HG03097 (cell line): ENCODE results near the gene OTX2.

Source experiments
- ATAC-seq: cut with Tn5 transposase; IDR thresholded peaks from one replicate; pipeline ENCODE4 v1.9.1; 2021; ENCODE audit not compliant: unreplicated experiment, low FRiP score

Gene OTX2

GRCh38 chr14:56812364-56813141, 2.3 kb upstream of the OTX2 start:
- no peak for ATAC-seq

- ATAC-seq = no peak
These were observed 1.5 kb upstream of the OTX2 start for GRCh38 chr14:56811593-56812363.

DNA sequence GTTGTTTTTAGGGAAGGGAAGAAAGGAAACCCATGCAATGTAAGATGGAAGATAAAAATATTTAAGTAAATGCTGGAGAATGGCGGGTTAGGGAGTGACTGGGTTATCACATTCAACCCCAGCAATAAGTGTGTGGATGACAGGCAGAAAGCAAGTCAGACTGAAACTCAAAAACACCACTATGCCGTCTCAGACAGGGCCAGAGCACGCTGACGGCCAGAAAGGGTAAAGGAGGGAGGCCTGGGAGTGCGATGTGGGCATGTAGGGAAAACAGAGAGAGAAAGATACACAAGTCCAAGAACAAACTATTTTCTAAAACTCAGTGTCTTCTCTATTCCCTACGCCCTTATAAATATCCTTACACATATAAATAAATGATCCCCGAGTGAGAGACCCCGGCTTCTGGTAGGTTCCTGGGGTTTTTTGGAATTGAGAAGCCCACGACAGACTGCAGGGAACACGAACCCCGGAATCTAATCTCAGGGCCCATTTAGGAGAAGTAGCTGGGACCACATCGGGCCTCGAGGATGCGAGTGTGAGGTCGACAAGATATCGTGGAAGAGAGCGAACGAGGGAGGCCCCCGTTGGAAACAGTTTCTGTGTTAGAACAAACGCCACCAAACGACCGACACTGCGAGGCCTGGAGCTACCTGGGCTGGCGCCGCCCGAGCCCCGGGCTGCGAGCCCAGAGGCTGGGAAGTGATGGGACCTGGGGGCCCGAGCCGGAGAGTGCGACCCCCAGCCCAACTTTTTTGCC, 735 bp upstream of the OTX2 start:
- ATAC-seq = no peak

DNA sequence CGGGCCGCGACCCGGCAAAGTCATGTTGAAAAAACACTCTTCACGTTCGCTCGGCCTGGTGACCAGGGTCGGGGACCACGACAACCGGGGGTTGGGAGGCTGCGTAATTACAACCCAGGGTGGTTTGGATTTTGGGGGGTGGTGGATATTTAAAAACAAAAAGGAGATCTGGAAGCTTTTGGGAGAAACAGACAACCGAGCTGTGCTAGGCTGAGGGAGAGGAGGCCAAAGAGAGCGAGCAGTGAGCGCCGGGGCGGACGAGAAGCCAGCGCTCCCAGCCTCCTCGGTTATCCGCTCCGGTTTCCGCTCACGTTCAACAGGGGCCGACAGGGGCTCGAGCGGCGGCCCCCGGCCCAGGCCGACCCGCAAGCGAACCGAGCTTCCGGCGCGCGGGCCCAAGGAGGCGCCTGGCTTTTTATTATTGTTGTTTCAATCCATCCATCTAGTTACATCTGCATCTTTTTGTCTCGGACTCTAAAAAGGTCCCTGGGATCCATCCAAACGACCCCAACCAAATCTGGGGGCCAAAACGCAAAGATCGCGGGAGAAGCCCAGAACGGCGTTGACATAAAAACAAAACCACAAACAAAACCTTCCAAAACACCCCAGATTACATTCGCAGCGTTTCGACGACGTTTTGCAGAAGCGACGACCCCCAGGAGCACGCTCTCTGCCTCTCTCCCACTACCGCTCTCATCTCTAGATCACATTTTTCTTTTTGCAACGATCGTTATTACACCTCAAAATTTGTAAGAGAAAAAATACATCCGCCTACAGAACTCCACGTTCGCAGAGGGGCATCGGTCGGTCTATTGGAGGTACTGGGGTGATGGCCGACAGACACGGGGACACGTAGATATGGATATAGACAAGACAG, 771 bp downstream of the OTX2 start:
- no peak for ATAC-seq

- ATAC-seq = no peak
These were observed 1.7 kb downstream of the OTX2 start for GRCh38 chr14:56808383-56809269.

GRCh38 chr14:56808110-56808382, 2.2 kb downstream of the OTX2 start:
- no peak for ATAC-seq

DNA sequence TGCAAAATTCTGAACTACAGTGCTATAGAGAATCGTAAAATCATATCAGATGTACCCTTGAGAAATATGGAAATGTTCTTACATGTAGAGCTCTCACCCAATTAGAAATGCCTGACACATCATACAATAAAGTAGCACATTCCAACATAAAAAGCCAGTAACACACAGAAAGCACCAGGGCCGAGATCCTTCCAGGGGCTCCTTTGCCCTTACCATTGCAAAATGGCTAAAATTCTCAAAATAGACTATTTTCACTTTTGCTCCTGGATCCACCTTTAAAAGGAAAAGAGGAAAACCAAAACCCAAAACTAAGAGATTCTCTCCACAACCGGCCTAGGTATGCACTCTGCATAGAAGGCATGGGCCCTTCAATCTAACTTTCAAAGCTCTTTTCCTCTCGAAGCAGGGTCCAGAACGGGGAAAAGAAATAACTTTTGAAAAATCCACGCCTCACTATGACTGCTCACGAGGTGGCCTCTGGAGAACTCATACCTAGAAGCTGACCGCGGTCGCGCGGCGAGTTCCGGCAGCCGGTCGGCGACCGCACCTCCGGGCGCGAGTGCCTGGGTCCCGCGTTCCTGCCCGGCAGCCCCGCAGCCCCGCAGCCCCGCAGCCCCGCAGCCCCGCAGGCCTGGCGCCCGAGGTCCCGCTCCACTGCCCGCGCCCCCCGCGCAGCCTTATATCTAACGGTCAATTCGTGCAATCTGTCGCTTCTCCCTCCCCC, 2.7 kb downstream of the OTX2 start:
- ATAC-seq = no peak

GRCh38 chr14:56806760-56807159, 3.5 kb downstream of the OTX2 start:
- no peak for ATAC-seq

- ATAC-seq = no peak
These were observed 4.1 kb downstream of the OTX2 start for GRCh38 chr14:56805992-56806727.

- no peak for ATAC-seq
These were observed 4.9 kb downstream of the OTX2 start for GRCh38 chr14:56805201-56805991.

DNA sequence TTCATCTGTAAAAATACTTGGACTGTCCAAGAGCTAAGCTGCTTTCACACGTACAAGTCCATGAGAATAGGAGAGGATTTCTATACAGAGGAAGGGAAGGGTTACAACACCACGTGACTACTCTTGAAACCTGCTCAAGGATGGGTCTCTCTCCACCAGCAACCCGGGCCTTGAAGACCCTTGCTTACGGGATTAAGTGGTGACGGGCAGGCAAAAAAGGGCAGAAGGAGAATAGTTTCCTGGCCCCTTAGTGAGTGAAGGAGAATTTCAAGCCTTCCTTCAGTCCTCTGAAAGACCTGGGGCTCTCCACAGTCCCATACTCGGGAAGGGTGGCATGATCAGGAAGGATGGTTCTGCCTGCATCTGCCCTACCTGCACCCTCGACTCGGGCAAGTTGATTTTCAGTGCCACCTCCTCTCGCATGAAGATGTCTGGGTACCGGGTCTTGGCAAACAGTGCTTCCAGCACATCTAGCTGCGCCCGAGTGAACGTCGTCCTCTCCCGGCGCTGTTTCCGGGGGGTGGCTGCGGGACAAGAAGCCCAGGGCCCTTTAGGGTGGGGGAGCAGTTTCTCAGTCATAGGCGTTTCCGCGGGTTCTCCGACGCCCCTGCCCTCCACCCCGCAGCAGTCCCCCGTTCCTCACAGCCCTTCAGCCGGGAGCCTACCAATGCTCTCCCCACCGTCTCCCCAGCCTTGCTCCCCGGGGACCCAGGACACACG, 6.3 kb downstream of the OTX2 start:
- no peak for ATAC-seq

DNA sequence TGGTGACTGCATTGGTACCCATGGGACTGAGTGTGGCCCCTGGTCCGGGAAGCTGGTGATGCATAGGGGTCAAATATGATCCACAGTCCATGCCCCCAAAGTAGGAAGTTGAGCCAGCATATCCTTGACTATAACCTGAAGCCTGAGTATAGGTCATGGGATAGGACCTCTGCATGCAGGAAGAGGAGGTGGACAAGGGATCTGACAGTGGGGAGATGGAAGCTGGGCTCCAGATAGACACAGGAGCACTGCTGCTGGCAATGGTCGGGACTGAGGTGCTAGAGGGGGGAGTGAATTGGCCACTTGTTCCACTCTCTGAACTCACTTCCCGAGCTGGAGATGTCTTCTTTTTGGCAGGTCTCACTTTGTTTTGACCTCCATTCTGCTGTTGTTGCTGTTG, 8.4 kb downstream of the OTX2 start:
- ATAC-seq = no peak

DNA sequence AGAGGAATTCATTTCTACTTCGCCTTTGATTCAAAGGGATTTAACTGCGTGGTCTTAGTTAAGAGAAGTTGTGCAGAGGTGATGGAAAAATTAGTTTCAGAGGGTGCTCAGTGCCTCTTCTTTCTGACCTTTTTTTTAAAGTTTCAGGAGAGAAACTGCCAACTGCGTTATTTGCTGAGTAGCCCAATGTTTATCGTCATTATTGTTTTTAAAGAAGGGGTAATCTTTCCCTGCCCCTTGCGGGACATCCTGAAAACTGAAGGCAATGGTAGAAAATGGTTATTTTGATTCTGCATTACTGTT, 11.0 kb downstream of the OTX2 start:
- no peak for ATAC-seq

DNA sequence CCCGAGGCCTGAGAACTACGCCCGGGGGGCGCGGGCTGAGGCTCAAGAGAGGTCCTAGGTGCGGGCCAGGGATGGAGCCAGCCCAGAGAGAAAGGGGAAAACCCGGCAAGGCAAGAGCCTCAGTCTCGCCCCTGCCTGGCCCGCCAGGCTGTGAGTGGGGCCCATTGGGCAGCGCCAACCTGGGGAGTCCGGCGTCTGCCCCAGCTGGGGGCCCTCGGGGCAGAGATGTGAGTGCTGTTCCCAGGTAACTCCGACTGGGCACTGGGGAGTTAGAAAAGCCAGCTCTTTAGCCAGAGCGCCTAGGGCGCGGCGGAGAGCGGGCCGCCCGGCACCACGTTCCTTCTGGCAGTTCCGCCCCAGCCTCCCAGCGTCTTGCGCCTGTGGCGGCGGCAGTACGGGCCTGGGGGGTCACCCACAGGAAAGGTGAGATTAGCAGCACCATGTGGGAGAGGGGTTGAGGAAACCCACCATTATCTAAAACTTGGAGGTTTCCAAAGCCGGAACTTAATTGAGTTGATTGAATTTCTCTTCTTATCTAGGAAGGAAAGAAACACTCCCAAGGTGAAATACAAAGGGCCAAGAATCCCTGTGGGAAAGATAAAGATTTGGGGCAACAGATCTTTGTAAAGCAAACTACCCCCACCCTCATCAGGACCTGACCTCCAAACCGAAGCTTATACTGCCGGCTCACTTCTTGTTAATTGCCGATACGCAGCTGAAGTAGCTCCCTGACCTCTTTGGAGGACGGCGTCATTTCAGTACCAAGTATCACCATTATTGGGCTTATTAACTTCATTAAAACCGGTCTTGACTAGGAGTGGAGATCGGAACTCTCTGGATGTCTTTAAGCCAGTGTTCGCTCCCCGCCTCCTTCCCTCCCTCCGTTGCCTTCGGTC, 11.6 kb downstream of the OTX2 start:
- ATAC-seq = no peak

DNA sequence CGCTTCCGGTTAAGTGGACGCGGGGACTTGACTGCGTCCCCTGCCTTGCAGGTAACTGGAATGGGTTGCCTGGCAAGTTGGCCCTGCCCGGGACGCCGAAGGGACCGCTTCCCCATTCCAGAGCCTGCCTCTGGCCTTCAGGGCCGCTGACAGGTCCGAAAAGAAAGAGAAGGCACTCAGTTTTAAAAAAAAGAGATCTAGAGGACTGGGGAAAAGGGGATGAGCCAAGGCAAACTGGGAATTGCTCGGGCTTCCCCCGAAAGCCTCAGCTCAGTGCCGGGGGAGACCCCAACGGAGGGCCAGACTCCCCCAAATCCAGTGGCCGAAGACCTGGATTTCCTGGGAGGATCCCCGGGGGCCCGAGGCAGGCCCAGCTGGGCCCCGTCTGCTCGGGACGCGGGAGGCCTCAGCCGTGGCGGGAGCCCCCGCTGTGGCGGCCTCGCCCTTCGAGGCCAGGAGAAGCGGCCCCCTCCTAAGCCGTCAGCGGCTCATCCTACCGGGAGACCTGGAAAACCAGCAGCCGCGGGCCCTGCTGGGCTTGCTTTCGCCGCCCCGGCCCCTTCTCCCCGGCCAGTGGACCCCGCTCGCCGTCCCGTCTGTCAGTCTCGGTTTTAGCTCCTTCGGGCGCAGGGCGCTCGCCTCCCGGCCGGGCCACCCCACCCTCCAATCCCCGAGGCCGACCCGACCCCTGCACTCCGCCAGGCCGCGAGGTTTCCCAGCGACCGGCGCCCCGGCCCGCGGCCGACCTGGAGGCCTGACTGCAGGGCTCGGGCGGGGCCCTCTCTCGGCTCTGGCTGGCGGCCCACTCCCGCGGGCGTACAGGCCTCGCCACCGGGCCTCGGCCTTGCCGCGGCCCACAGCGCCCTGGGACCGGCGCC, 12.5 kb downstream of the OTX2 start:
- ATAC-seq = no peak
